ENCODE measurements around the gene VPS16.

- no peak for TF ChIP-seq CTCF (IDR thresholded peaks at IDR 0.05)
- no peak for TF ChIP-seq ZFX (IDR thresholded peaks at IDR 0.05; ENCODE audit: borderline replicate concordance)
These were observed 39.8 kb upstream of the VPS16 start, which contains the start of gene CPXM1 for GRCh38 chr20:2800521-2801285.
